GM21528 (cell line): ENCODE data around the gene ZGRF1.
"Not testable (repeated sequence)": the region's sequence is repeated elsewhere in the genome, so short reads cannot be mapped to it uniquely, and the experiment has no call there.

ENCODE experiments used
- ATAC-seq: cut with Tn5 transposase; IDR thresholded peaks from one replicate; pipeline ENCODE4 v1.9.1; 2021; ENCODE audit warnings: mild to moderate bottlenecking, moderate library complexity; ENCODE audit not compliant: unreplicated experiment, low FRiP score

The ZGRF1 gene

GRCh38 chr4:112559053-112559452 lies 77.7 kb downstream of the ZGRF1 start:
- no peak for ATAC-seq

GRCh38 chr4:112557676-112558411 lies 78.9 kb downstream of the ZGRF1 start:
- ATAC-seq, result no peak

DNA sequence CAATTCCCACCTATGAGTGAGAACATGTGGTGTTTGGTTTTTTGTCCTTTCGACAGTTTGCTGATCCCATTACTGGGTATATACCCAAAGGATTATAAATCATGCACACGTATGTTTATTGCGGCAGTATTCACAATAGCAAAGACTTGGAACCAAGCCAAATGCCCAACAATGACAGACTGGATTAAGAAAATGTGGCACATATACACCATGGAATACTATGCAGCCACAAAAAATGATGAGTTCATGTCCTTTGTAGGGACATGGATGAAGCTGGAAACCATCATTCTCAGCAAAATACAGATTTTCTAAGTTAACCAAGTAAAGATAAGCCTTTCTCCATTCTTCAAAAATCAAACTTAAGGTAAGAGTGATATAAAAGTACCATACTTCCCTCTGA lies 82.4 kb downstream of the ZGRF1 start:
- ATAC-seq, result not testable (repeated sequence)

DNA sequence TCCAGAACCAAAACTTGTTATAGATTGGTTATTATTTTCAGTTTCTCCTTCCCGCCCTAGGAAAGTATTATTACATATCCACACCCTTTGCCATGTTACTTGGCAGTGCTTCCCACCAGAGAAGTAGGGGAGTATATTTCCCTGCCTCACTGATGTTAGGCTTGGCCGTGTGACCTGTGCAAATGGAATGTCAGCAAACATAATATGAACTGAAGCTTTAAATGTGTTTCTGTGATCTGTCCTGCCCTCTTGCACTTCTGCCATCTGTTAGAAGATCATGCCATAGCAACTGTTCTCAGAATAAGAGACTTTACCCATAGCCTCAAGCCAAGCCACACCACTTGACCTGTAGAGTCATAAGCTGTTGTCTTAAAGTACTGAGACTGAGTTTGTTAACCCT lies 84.0 kb downstream of the ZGRF1 start:
- no peak for ATAC-seq

GRCh38 chr4:112550728-112551127 lies 86.0 kb downstream of the ZGRF1 start:
- ATAC-seq, result no peak

- ATAC-seq, result no peak
Observed at GRCh38 chr4:112546476-112546875, 90.2 kb downstream of the ZGRF1 start.

DNA sequence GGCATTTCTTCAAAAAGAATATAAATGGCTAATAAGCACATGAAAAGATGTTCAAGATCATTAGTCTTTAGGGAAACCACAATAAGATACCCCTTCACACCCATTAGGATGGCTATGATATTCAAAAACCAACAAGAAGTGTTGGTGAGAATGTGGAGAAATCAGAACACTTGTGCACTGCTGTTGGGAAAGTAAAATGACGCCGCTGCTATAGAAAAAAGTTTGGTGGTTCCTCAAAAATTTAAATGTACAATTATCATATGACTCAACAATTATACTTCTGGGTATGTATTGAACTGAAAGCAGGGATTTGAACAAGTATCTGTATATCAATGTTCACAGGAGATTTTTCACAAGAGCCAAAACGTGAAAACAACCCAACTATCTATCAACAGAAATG lies 91.4 kb downstream of the ZGRF1 start:
- ATAC-seq, result no peak

- no peak for ATAC-seq
Observed at GRCh38 chr4:112540695-112541094, 96.0 kb downstream of the ZGRF1 start.

GRCh38 chr4:112536123-112536522 lies 100.6 kb downstream of the ZGRF1 start:
- no peak for ATAC-seq

- ATAC-seq, result no peak
Observed at GRCh38 chr4:112532267-112532666, 104.4 kb downstream of the ZGRF1 start.

DNA sequence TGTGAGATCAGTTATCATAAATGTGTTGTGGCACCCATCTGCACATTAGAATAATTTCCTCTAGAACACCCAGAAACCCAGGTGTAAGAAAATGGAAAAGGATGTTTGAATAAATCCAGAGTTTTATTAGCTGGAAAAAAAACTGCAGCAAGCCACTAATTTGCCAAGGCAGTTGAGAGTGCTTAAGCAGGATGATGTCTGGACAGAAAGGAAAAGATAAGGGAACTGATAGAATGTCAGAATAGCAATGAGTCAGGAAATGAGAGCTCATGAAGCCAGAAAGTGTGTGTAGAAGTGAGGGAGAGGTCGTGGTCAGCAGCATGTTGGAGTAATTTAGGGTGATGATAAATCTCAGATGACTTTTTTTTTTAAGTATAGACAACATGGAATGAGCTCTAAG lies 105.6 kb downstream of the ZGRF1 start:
- ATAC-seq, result no peak

GRCh38 chr4:112526061-112526460 lies 110.6 kb downstream of the ZGRF1 start:
- no peak for ATAC-seq

DNA sequence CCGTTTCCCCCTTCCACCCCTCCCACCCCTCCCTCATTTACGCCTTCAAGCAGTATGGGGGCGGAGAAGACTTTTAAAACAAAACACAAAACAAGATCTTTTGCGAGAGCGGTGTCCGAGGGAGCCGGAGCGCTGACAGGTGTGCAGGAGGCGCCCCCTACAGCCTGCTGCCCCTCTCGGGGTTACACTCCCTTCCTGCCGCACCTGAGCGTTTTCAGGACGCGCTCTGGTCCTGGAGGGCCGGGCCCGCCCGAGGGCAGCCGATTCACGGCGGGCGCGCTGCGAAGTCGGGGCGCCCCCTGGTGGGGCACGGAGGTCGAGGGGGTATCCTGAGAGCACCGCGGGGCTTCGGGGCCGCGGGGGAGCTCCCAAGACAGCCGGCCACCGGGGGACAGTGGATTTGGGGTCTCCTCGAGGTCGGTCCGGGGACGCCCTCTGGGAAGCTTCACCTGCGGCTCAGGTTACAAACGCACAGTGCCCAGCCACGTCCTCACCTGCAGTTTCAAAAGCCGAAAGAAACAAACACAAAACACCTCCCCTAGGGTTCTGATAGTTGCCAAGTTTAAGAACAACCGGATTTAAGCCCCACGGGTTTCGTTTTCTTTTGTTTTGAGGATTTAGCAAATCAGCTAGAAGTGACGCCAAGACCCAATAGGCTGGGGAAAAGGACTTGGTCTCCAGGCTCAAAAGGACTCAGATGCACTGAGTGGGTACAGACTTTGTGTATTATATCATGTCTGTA lies 112.8 kb downstream of the ZGRF1 start:
- ATAC-seq, result peak; percentile 88

- peak; percentile 33 for ATAC-seq
Observed at GRCh38 chr4:112523008-112523721, 113.5 kb downstream of the ZGRF1 start.

GRCh38 chr4:112522431-112522830 lies 114.3 kb downstream of the ZGRF1 start:
- not testable (repeated sequence) for ATAC-seq

DNA sequence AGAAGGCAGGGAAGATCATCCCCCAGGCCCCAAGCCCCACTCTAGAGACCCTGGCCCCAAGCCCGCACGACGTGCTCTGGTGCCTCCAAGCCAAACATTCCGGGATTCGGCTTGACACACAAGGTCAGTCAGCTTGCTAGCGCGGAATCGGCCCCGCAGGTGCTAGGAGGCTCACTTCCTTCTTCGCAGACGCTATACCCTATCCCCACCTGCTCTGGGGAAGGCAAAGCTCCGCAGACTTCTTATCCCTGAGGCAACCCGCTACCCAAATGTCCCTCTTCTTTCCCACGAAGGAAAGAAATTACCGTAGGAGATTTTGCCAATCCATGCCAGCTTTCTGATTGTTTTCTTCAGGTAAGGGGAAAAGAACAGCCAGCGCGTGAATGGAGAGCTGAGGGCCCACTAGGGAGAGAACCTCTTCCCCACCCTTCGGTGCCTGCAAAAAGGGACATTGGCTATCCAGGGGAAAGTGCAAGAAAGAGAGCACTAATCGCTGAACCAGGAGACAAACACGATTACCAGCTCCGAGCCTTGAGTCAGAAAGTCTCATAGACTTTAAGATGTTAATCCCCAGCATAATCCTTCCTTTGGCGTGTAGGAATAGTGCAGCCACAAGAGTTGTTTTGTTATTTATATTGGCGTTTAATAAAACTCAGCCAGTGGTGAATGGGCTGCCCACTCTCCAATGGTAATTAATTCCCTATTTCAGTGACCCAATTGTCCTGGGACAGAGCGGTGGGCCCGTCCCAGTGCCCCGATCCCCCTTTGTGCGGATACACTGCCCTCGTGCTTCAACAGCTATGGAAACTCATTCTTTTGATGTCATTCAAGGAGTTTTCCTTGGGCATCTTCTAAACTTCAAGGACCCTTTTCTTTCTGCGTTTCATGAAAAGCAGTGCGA lies 115.3 kb downstream of the ZGRF1 start:
- ATAC-seq, result no peak

- no peak for ATAC-seq
Observed at GRCh38 chr4:112520598-112521122, 116.0 kb downstream of the ZGRF1 start.

GRCh38 chr4:112519689-112520597 lies 116.8 kb downstream of the ZGRF1 start:
- no peak for ATAC-seq

- no peak for ATAC-seq
Observed at GRCh38 chr4:112518675-112519074, 118.0 kb downstream of the ZGRF1 start.
